HG03432 (cell line): ENCODE results near the gene TDRD12.
"Not testable (repeated sequence)": the region's sequence is repeated elsewhere in the genome, so short reads cannot be mapped to it uniquely, and the experiment has no call there.

ENCODE experiments used
- ATAC-seq: cut with Tn5 transposase; IDR thresholded peaks from one replicate; pipeline ENCODE4 v1.9.1; 2021; ENCODE audit warnings: mild to moderate bottlenecking, moderate library complexity; ENCODE audit not compliant: unreplicated experiment

The TDRD12 gene

DNA sequence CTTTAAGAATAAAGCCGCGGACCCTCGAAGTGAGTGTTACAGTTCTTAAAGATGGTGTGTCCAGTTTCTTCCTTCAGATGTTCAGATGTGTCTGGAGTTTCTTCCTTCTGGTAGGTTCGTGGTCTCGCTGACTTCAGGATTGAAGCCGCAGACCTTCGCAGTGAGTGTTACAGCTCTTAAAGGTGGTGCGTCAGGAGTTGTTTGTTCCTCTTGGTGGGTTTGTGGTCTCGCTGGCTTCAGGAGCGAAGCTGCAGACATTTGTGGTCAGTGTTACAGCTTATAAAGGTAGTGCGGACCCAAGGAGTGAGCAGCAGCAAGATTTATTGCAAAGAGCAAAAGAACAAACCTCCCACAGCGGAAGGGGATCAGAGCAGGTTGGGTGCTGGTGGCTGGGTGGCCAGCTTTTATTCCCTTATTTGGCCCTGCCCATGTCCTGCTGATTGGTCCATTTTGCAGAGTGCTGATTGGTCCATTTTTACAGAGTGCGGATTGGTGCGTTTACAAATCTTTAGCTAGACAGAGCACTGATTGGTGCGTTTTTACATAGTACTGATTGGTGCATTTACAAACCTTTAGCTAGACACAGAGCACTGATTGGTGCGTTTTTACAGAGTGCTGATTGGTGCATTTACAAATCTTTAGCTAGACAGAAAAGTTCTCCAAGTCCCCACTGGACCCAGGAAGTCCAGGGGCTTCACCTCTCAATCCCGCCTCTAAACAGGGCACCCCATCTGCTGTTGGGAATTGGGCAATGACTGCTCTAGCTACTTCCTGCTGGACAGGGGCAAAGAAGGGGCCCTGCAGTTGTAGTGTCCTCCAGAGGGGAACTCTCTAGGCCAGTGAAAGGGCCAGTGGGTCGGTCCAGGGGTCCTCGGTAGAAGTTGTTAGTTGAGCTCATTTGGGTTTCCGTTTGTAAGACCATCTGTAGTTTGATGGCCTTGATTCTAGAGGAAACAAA lies 26.1 kb upstream of the TDRD12 start:
- ATAC-seq: not testable (repeated sequence)

GRCh38 chr19:32694316-32694715 lies 25.3 kb upstream of the TDRD12 start:
- not testable (repeated sequence) for ATAC-seq

GRCh38 chr19:32694851-32695250 lies 24.7 kb upstream of the TDRD12 start:
- ATAC-seq: not testable (repeated sequence)

GRCh38 chr19:32695506-32695905 lies 24.1 kb upstream of the TDRD12 start:
- not testable (repeated sequence) for ATAC-seq

DNA sequence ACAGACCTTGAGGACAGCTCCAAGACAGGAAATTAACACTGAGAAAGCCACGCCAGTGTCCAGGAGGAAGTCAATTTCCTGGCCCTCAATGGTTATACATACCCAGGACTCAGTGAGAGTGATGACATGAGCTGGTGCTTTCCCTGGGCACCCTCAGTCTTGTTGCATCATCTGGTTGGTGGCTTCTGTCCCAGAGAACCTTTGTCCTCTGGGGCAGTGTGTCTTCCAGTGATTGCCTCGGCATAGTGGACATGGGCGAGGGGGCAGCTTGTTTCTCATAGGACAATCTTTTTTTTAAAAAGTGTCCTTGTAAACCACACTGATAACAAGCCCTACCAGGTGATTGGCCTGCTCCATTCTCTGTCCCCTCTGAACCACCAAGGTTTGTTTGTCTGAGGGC lies 22.8 kb upstream of the TDRD12 start:
- ATAC-seq: not testable (repeated sequence)

- ATAC-seq: not testable (repeated sequence)
Observed at GRCh38 chr19:32700129-32700528, 19.4 kb upstream of the TDRD12 start.

- no peak for ATAC-seq
Observed at GRCh38 chr19:32702010-32702409, 17.6 kb upstream of the TDRD12 start.

DNA sequence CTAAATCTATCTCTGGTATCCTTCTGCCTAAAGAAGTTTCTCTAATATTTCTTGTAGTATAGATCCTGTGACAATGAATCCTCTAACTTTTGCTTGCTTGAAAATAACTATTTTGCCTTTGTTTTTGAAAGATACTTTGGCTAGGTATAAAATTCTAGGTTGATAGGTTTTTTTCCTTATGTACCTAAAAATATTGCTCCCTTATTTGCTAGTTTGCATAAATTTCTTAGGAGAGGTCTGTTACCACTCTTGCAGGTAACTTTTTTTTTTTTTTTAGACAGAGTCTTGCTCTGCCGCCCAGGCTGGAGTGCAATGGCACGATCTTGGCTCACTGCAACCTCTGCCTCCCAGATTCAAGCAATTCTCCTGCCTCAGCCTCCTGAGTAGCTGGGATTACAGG lies 15.6 kb upstream of the TDRD12 start:
- ATAC-seq: not testable (repeated sequence)

- ATAC-seq: no peak
Observed at GRCh38 chr19:32708457-32708856, 11.1 kb upstream of the TDRD12 start.

DNA sequence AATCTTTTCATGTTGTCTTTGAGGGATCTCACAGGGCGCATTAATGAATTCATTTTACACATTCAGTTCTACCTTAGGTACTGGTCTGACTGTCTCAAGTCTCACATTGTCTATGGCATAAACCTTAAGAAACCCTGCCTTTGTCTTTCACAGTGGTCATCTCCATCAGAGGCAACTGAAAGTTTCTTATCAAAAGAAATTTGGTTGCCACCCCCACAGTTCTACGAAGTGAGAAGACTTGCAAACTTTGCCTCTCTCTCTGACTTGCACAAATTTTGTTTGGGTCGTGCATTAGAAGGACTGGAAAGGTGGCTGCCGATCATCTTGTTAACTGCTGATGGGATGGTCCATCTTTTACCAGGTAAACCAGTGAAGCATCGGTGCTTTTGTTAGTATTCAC lies 10.5 kb upstream of the TDRD12 start:
- ATAC-seq: no peak

GRCh38 chr19:32711747-32712146 lies 7.8 kb upstream of the TDRD12 start:
- no peak for ATAC-seq

- ATAC-seq: not testable (repeated sequence)
Observed at GRCh38 chr19:32716203-32716602, 3.4 kb upstream of the TDRD12 start.

DNA sequence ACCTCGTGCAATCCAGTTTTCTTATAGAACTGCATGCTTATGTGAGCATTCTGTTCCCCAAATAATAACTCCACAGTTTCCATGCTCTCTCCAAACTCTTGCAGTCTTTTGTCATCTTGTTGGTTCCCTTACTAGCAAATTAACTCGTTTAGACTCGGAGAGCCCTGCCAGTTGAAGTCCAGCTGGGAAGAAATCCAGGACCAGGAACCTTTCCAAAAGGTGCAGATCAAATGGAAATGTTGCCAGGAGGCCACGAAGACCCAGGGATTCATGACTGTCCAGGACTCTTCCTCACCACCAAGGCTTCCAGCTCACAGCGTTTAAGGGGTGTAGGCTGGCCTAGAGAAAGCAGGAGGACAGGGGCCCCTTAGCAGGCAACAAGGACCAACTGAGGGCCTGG lies 2.1 kb upstream of the TDRD12 start:
- ATAC-seq: no peak

DNA sequence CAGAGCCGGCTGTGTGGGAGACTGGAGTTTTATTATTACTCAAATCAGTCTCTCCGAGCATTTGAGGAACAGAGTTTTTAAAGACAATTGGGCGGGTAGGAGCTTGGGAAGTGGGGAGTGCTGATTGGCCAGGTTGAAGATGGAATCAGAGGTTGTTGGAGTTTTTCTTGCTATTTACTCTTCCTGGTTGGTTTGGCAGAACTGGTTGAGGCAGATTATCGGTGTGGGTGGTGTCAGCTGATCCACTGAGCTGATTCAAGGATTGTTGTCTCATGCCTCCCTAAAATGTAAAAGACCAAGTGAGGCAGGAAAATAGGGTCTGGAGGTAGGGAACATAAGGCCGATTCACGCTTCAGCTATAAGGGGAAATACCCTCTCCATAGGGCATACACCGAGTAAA lies 1.3 kb upstream of the TDRD12 start:
- ATAC-seq: no peak

DNA sequence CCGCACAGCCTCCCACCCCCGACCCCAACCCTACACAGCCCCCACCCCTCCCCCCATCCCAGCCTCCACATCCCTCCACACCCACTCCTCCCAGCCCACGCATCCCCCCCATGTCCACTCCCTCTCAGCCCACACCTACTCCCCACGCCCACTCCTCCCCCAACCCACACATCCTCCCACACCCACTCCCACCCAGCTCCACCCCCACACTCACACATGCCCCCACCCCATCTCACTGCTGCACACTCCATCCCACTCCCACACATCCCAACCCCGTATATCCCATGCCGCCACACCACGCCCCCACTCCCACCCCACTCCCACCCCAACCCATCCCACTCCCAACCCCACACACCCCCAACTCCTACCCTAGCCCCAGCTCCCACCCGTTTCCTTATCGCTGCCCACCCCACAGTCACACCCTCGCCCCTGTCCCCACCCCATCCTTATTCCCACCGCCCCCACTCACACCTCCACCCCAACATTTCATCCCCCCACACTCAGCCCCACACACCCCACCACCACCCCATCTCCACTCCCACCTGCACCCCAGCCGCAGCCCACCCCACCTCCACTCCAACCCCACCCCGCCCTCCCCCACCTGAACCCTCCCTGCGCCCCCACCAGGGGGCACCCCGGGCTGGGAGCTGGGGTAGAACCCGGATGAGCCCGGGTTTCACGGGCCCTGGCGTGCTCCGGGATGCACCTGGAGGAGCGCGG lies 809 bp downstream of the TDRD12 start:
- no peak for ATAC-seq

DNA sequence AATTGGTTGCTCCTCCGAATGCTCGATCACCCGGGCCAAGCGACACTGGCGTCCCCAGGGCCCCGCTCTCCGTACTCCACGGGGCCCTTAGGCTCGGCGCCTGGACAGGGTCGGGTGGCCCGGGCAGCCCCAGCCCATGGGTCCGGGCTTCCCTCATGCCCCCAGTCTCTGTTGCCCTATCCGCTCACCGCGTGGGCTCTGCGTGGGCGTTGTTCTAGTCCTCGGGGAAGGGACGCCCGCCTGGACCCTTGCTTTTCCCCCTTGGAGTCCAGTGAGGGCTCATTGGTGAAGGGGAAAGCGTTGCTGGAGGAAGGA lies 1.3 kb downstream of the TDRD12 start:
- ATAC-seq: no peak

DNA sequence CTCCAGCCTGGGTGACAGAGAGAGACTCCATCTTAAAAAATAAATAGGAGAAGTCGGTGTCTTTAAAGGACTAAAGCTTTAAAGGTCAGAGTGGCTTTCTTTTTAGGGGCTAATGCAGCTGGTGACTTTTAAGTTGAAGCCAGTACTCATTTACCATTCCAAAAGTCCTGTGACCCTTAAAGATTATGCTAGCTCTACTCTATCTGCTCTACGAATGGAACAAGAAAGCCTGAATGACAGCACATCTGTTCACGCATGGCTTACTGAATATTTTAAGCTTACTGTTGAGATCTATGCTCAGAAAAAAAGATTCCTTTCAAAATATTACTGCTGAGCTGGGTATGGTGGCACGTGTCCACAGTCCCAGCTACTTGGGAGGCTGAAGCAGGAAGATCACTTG lies 16.4 kb downstream of the TDRD12 start:
- ATAC-seq: no peak

GRCh38 chr19:32743021-32743420 lies 23.5 kb downstream of the TDRD12 start:
- no peak for ATAC-seq

GRCh38 chr19:32743447-32743846 lies 23.9 kb downstream of the TDRD12 start:
- ATAC-seq: no peak

DNA sequence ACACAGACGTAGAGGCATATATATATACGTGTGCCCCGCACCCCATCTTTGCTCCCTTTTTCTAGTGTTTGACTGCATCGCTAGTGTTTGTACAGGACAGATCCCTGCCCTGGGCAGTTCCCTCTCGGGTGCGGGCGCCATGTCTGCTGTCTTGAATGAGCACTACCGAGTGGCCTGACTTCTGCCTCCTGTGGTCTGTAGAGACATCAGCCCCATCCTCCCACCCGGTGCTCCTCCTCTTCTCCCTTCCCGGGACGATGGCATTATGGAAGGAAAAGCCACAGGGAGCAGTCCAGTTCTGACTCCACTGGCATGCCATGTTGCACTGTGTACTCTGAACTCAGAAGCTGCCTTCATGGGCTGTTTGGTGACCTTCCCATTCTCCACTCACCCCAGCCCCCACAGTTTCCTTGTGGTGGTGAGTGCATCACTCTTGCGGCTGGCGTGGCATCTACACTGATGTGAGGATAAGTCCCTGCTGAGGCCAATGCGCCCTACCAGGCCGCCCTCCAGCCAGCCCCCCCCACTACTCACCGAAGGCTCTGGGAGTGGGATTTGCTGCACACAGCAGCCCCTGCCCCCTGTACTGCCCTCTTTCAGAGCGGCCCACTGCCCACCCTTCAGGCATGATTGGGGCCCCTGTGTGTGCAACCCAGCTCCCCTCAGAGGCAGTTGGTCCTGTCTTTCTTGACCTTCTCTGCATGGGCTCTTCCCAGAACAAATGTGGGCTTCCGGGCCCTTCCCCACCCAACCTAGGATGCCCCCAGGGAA lies 25.2 kb downstream of the TDRD12 start:
- no peak for ATAC-seq

GRCh38 chr19:32745594-32746251 lies 26.2 kb downstream of the TDRD12 start:
- not testable (repeated sequence) for ATAC-seq
